GM18861 (cell line): Measurements from ENCODE around the gene ROR1.
"Not testable (repeated sequence)": the region's sequence is repeated elsewhere in the genome, so short reads cannot be mapped to it uniquely, and the experiment has no call there.

Experiments
- ATAC-seq: cut with Tn5 transposase; IDR thresholded peaks from one replicate; pipeline ENCODE4 v1.9.1; 2021; ENCODE audit not compliant: unreplicated experiment

ROR1 gene

GRCh38 chr1:63790989-63791388 is 17.2 kb downstream of the ROR1 start:
- no peak for ATAC-seq

GRCh38 chr1:63792152-63792551 is 18.3 kb downstream of the ROR1 start:
- ATAC-seq: no peak

- ATAC-seq: no peak
These were observed 20.0 kb downstream of the ROR1 start for GRCh38 chr1:63793741-63794240.

GRCh38 chr1:63794354-63794753 is 20.5 kb downstream of the ROR1 start:
- no peak for ATAC-seq

GRCh38 chr1:63794939-63795378 is 21.1 kb downstream of the ROR1 start:
- ATAC-seq: no peak

- ATAC-seq: no peak
These were observed 21.6 kb downstream of the ROR1 start for GRCh38 chr1:63795455-63795854.

- ATAC-seq: no peak
These were observed 23.4 kb downstream of the ROR1 start for GRCh38 chr1:63797056-63797726.

GRCh38 chr1:63798284-63798683 is 24.5 kb downstream of the ROR1 start:
- ATAC-seq: no peak

- ATAC-seq: no peak
These were observed 25.5 kb downstream of the ROR1 start for GRCh38 chr1:63799307-63799706.

GRCh38 chr1:63799820-63800219 is 26.0 kb downstream of the ROR1 start:
- ATAC-seq: no peak

- no peak for ATAC-seq
These were observed 28.3 kb downstream of the ROR1 start for GRCh38 chr1:63802109-63802508.

- no peak for ATAC-seq
These were observed 31.1 kb downstream of the ROR1 start for GRCh38 chr1:63804829-63805484.

- no peak for ATAC-seq
These were observed 33.2 kb downstream of the ROR1 start for GRCh38 chr1:63807046-63807445.

- no peak for ATAC-seq
These were observed 37.2 kb downstream of the ROR1 start for GRCh38 chr1:63810936-63811469.

- ATAC-seq: no peak
These were observed 38.4 kb downstream of the ROR1 start for GRCh38 chr1:63812071-63812700.

GRCh38 chr1:63813829-63814277 is 40.0 kb downstream of the ROR1 start:
- ATAC-seq: peak; percentile 49

- not testable (repeated sequence) for ATAC-seq
These were observed 42.5 kb downstream of the ROR1 start for GRCh38 chr1:63816217-63816815.

GRCh38 chr1:63817152-63817667 is 43.4 kb downstream of the ROR1 start:
- no peak for ATAC-seq

GRCh38 chr1:63817700-63818099 is 43.9 kb downstream of the ROR1 start:
- no peak for ATAC-seq

- no peak for ATAC-seq
These were observed 44.9 kb downstream of the ROR1 start for GRCh38 chr1:63818567-63819325.
